ENCODE results near the gene COG2. TPM values are rescaled to one million over a fixed set of nuclear protein-coding genes. Genes with fewer than 3 reads are reported as not detected.

The COG2 gene
- total RNA-seq, 4 donors from 2014 or later = 23.5 to 33.6 (median 26.0) TPM

GRCh38 chr1:230739564-230740290 is 97.4 kb downstream of the COG2 start:
- WGBS, 2 donors (ENCODE audit: low coverage in 1 of 2) = 88 to 96% methylated on average over 8 to 12 of the region's 12 CpGs
- no peaks in the 10 kb centered on the region for H3K9me3 ChIP-seq
- no peak overlapping the region for H3K27ac ChIP-seq
- no peak for ATAC-seq
- no peak for TF ChIP-seq POLR2AphosphoS5 (IDR thresholded peaks at IDR 0.05)
- TF ChIP-seq POLR2A (IDR thresholded peaks at IDR 0.05) = no peak
- TF ChIP-seq EP300 (IDR thresholded peaks at IDR 0.05) = no peak
- TF ChIP-seq CTCF (IDR thresholded peaks at IDR 0.05) = no peak
- H3K4me1 ChIP-seq = no peaks in the 10 kb centered on the region
- H3K4me3 ChIP-seq = no peak overlapping the region
- H3K27me3 ChIP-seq = no peaks in the 10 kb centered on the region
- no peaks in the 10 kb centered on the region for H3K36me3 ChIP-seq

Other genes with a start within 250 kb of the COG2 start
- gene PGBD5, start 216.1 kb upstream of the COG2 start, total RNA-seq = 1 to 10 TPM in 1 of 4 donors, under 1 TPM in 3; 0.15 to 1.1 (median 0.33) TPM
- gene AGT, start 71.6 kb downstream of the COG2 start, total RNA-seq = 10 to 100 TPM in 2 of 4 donors, 1 to 10 TPM in 2; 5.0 to 16.0 (median 8.4) TPM
- gene CAPN9, start 104.9 kb downstream of the COG2 start, total RNA-seq = 1 to 10 TPM in 1 of 4 donors, not detected in 3; 1.2 TPM
- gene C1orf198, start 226.0 kb downstream of the COG2 start, total RNA-seq = 100 to 1,000 TPM; 115 to 219 (median 172) TPM